ENCODE measurements around the gene MACROD2. TPM values are rescaled to one million over a fixed set of nuclear protein-coding genes. Genes with fewer than 3 reads are reported as not detected.

MACROD2 gene
- total RNA-seq, 1 donor from 2014 or later: 17.6 TPM

DNA sequence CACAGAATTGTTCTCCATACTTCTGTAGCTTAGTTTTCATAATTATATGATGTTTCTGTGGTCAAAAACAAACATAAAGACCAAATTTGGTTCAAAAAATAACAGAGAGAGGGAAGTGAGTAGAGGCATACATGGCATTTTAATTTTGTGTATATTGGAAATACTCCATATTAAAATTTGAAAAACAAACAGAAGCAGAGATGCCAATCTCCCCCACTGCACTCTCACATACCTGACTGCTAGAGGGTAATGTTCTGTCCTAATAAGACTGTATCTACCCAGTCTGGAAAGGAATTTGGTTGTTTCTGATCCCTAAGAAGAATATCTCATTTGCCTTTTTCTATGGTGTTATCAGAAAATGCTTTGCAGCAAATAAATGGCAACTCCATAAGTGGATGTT, 1301.1 kb downstream of the MACROD2 start:
- no peak for DNase-seq

DNA sequence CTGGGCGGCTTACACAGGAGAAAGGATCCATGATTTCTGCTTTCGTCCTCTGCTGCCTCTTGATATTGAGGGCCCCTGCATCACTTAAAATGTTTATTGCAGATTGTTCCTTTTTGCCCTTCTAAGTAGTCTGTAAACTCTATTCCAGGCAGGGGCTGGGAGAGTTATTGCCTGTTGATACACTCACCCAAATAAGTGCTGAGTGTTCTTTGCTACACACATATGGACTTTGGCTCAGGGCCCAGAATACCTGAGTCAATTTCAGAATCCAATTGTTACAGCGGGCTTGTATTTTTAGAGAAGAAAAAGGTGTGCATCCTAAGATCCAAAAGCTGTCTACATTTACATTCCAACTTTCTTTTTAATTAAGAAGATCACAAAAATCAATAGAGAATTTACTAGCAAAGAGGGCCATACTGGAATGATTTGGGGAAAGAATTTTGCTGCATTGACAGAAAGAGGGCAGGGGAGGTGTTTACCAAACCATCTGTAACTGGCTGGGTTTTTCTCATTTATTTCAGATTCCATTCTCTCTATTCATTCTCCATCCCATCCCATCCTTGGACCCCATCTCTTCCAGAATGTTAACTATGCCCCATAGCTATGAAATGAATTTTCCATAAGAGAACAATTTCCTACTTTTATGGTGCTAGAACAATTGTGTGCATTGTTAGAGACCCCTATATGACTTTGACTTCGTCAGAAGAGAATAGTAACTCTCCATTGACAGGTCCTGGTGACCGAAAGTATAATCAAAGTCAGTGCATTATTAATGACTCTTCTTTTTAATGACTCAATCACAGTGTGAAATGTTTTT, 1302.0 kb downstream of the MACROD2 start:
- DNase-seq: no peak

DNA sequence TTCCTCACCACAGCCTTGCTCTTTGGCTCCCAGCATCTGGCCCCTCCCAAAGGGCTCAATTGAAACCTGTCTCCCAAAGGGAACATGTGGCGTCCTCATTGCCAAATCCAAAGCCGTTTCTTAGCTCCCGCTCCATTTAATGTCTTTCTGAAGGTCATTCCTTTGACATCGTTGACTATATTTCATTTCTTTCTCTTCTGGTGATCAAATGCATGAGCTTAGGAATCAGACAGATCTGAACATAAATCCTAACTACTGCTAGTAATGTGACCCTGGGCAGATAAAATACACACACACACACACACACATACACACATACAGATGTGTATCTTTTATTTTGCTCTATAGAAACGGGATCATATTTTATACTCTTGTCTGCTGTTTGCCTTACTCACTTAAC, 1306.8 kb downstream of the MACROD2 start:
- DNase-seq: no peak

DNA sequence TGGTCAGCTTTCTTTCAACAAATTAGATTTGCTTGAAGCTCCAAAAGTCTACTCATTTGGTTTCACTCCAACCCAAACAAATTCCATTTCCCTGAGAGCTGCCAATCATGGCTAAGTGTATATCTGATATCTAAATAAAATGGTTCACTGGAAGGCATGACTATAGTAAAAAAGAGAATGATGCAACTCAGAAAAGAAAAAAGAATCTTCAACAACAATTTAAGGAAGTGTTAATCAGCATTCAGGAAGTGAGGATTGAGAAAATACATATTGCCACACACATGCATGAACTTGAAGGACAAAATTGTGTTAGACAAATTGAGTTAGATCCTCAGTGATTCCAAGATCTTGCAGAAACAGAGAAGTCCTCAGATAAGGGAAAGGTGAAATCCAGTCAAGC, 1315.0 kb downstream of the MACROD2 start:
- DNase-seq: no peak

DNA sequence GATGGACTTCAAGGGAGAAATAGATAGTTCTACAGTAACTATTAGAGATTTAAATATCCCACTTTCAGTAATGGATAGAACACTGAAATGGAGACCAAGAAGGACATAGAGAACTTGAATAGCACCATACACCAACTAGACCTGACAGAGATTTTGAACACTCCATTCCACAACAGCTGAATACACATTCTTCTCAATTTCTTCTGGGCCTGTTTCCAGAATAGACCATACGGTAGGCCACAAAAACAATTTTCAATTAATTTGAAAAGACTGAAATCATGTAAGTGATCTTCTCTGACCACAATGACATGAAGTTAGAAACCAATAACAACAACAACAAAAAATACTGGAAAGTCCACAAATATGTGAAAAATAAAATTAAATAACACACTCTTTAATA, 1321.2 kb downstream of the MACROD2 start:
- DNase-seq: no peak

DNA sequence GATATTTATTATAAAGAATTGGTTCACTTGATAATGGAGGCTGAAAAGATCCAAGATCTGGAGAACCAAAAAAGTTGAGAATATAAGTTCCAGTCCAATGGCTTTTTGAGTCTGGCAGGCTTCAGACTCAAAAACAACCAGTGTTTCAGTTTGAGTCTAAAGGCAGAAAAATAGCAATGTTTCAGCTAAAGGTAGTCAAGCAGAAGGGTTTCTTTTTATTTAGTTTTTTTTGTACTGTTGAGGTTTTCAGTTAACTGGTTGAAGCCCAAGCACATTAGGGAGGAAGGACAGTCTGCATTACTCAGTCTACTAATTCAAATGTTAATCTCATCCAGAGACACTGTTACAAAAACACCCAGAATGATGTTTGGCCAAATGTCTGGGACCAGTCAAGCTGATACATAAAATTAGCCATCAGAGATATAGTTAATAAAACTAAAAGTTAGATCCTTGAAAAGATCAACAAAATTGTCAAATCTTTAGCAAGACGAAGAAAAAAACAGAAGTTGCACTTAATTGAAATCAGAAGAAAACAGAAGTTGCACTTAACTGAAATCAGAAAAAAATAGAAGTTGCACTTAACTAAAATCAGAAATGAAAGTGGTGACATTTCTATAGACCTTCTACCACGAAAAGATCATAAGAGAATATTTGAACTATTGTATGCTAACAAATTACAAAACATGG, 1322.4 kb downstream of the MACROD2 start:
- DNase-seq: no peak

DNA sequence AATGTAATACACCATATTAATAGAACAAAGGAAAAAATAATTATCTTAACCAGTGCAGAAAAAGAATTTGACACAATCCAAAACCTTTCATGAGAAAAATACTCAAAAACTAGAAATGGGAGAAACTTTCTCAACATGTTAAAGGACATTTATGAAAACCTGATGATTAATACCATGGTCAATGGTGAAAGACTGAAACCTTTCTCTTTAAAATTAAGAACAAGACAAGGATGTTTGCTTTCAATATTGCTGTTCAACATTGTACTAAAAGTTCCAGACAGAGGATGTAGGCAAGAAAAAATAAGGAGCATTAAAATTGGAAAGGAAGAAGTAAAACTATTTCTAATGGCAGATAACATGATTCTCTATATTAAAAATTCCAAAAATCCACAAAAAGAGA, 1323.4 kb downstream of the MACROD2 start:
- DNase-seq: no peak

DNA sequence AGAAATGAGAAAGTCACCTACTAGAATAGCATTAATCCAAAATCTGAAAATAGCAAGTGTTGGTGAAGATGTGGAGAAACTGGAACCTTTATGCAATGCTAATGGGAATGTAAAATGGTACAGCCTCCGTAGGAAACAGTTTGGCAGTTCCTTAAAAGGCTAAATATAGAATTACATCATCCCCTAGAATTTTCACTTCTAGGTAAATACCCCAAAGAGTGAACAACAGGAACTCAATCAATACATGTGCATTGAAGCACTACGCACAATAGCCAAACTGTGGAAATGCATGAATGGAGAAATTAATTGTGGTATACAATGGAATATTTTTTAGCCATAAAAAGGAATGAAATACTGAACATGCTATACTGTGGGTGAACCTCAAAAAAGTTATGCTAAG, 1324.1 kb downstream of the MACROD2 start:
- no peak for DNase-seq

DNA sequence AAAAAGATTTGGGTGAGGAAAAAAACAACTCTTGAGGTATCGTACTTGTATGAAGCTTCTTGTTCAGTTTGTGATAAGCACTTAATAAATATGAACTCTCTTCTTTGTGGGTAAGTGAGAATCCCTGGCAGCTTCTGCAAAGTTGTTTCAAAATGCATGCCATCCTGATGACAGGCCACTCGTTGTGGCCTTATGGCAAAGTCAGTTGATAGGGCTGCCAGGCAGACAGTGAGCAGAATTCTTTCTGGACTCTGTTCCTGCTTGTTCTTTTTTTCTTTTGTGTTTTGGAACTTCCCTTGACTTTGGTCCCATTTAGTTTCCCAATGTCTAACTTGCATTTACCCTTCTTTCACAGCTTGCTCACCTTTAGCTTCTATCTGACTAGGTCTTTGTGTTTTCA, 1325.6 kb downstream of the MACROD2 start:
- DNase-seq: no peak

DNA sequence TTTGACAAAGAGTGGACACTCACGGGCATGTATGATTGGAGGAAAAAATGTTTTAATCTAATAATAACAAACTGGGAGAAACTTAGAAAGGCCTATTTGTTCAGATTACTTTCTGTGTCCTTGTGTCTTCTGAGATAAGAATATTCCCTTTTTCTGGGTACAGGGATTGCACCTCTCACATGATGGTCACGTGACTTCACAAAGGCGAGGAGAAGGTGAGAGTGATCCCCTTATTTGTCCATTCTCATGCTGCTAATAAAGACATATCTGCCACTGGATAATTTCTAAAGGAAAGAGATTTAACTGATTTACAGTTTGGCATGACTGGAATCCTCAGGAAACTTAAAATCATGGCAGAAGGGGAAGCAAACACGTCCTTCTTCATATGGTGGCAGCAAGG, 1331.8 kb downstream of the MACROD2 start:
- DNase-seq: no peak

DNA sequence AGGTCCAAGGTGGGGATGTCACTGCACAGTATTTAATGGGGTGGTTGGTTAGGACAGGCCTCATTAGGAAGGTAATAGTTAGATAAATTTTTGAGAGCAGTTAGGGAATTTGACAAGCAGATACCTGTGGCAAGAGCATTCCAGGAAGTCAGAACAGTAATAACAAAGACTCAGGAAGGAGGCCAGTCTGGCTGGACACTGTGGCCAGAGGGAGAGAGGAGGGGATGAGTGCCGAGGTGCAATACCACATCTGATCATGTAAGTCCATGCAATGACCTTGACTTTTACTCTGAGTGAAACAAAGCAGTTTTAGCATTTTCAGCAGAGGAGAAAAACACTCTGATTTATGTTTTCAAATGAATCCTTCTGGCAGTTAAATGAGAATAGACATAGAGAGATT, 1332.8 kb downstream of the MACROD2 start:
- DNase-seq: no peak

DNA sequence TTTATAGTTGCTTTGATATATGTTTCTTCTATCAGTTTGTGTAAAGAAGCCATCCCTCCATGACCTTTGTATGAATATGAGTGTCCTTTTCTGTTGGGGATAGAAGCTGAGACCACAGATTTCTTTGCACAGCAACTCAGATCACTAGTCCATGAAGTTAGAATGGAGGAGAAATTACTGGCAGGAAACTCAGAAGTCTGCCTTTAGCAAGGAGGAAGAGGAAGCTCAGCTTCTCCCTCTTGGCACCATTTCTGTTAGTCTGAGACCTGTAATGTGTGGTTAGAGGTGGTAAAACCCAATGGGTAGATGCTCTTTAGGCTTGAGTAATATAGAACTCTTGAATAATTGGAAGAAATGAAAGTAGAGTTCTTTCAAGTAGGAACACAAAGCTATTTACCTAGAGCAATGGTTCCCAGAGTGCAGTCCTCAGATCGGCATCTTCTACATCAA, 1337.4 kb downstream of the MACROD2 start:
- DNase-seq: no peak

DNA sequence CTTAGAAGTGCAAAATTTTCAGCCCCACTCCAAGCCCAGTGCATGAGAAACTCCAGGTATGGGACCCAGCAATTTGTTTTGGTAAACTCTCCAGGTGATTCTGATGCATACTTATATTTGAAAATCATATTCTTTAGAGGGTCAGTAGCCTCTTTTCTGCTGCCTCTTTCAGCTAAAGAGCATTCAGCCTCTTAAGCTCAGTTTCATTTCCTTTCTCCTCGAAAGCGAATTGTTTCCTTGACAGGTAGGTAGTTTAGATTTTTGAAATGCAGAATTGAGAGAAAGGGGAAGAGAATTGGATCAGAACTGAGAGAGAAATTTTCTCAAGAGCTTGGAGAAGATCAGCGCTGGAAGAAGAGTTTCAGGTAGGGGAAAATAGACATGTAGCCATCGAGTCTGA, 1337.9 kb downstream of the MACROD2 start:
- DNase-seq: no peak

DNA sequence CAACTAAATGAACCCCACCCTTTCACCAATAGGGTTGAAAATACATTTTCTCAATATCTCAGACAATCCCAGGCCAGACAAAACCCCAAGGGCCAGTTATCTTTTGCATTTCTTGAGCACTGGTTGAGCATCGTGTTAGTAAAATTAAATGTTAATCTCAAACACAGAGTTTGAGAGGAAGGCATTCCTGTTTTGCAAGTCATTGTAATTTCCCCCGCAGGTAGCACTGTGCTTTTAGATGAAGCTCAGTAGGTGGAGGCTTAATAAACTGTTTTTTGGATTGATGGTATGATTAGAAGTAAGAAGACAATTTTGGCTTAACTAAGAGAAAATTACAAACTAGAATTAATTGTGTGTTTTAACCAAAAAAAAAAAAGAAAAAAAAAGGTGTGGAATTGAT, 1340.7 kb downstream of the MACROD2 start:
- no peak for DNase-seq

DNA sequence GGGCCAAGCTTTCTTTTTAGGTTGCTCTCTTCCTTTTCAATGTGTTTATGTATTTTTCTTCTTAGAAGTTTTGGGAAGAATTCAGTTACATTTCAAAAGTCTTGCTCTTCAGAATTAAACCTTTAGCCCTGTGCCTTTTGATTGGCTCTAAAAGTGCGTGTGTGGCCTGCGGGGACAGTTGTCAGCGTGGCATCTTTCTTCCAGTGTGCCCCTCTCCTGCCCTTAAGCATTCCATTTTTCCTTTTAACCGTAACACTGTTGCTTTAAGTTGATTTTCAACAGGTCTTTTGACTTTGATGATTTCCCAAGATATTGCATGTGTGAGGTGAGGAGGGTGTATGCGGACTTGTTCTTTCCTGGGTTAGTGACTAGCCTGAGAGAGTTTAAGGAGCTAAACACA, 1341.2 kb downstream of the MACROD2 start:
- DNase-seq: no peak

DNA sequence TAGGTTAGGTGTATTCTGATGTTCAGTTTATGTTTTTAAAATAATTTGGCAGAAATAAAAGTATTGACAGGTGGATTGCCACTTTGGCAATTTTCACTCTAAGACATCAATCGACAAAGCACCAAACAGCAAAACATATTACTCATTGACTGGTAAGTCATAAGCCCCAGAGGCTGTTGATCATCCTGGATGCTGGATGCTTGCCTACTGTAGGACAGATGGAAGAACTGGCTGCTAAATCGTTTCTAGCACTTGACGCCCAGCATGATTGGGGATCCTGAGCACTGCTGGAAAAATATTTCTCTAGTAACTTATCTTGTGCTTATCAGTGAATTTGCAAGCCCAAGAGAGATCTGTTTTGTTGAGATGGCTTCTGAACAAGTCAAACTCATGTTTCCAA, 1343.9 kb downstream of the MACROD2 start:
- DNase-seq: no peak

DNA sequence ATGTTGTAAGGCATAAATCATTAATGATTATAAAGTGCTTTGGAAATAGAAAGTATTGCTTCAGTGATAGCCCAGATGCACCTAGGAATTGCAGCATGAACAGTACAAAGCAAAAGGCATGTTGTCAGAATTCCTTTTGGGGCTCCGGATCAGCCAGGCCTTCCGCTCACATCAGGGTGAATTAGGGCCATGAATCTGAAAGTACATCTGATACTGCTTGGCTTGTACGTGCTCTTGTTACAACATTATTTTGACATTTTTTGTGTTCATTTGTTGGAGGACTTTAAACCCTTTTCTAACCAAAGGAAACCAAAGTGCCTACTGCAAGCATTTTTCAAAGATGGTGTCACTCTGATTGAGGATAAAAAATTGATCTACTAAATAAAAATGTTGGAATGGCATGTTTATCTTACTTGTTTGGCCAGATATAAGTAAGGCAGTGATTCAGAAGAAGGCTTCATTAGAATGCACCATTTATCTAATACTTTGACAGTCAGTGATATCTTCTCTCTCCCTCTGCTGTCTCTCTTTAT, 1347.7 kb downstream of the MACROD2 start:
- DNase-seq: peak; percentile 32

DNA sequence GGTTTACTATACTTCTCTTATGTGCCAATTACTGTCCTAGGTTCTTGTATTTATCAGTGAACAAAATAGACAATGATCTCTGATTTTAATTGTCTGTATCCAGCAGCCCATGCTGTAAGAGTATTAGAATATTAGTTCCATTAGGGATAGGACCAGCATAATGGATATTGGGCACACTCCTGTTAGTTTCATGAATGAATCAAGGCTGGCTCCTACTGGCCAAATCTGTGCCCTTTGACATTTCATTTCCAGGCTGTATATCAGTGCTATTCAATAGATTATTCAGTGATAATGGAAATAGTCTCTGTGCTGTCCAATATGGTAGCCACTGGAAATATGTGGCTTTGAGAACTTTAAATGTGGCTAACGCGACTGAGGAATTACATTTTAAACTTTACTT, 1350.0 kb downstream of the MACROD2 start:
- DNase-seq: no peak

DNA sequence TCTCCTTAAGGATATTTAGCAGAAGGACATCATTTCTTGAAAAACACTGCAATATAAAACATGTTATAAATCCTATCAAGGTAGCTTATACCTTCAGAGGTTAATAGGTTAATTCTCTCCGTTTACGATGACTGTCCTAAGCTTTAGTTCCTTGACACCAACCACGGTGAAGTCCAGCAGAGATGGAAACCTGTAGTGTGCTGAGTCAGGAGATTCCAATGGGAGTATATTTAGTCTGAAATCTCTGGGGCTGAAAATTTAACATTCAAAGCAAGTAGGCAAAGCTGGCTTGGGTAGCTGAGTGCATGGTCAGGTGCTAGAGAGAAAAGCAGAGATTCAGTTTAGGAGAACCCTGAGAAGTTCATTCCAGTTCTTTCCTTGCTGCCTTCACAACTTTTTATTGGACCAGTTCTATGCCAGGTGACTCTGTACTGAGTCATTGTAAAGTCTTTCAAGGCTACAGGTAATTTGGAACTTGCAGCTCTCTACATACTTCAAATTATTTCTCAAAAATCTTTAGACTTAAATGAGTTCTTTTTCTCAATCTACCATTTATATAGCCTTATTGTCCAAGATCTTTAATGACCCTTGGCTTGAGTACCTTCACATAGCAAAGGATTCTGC, 1351.5 kb downstream of the MACROD2 start:
- DNase-seq: no peak

DNA sequence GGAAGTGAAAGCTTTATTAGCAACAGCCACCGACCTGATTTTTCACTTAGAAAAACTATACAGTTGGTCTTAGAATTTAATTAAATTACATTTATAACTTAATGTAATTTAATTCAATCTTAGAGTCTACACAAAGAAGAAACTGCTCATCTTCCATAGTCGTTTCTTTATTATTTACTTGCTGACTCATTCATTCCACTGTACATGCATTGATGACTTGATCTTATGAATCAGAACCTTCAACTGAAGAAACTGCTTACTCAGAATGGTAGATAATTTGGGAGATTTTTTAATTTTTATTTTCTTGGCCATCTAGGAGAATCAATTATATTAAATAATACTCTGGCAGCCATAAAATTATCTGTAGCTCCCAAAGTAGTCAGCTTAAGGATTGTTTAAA, 1363.7 kb downstream of the MACROD2 start:
- no peak for DNase-seq

DNA sequence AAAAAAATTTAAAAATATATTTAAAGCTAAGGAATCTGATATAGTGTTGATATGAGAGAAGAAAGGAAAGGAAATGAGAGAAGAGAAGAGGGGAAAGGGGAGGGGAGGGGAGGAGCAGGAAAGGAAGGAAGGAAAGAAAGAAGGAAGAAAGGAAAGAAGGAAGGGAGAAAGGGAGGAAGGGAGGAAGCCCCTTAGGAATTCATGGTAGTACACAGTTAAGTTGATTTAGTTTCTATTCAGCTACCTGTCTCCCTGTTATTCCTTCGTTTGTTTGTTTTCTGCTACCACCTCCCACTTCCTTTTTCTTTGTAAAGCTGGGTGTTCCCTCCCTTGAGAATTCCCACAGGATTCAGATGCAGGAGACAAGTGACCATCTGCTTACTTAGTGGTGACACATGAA, 1367.5 kb downstream of the MACROD2 start:
- no peak for DNase-seq

DNA sequence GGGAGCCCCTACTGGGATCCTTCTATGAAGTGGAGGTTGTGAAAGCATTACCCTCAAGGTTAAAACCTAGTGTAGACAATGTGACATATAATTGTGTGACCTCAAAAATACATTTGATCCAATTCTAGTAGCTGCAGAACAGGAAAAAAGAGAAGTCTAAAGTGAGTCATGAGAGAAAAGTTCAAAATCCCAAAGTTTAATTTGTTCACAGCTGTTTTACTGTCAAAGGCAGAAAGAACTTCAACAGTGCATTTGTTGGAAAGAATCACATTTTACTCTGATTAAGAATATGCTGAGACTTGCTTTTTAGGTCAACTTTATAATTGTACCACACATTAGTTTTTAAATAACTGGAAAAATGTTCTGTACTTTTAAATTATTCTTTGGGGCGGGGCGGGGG, 1369.5 kb downstream of the MACROD2 start:
- peak; percentile 22 for DNase-seq

DNA sequence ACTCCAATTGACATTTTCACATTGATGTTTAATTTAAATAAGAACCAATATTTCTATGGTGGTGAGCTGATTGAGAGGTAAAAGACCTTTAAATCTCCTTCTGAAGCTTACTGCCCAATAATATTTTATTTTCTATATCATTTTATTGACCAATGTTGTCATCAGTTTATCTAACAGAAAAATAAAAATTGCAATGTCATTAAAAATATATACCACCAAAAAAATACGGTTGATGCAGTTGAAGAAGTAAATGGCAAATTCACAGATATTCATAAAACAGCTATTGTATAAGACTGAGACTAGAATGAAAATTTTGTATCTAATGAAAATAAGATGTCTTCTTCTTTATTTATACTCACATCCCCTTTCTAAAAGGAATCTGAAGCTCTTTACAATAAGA, 1375.1 kb downstream of the MACROD2 start:
- no peak for DNase-seq
